Measurements from ENCODE around the gene SEPSECS.

SEPSECS gene

DNA sequence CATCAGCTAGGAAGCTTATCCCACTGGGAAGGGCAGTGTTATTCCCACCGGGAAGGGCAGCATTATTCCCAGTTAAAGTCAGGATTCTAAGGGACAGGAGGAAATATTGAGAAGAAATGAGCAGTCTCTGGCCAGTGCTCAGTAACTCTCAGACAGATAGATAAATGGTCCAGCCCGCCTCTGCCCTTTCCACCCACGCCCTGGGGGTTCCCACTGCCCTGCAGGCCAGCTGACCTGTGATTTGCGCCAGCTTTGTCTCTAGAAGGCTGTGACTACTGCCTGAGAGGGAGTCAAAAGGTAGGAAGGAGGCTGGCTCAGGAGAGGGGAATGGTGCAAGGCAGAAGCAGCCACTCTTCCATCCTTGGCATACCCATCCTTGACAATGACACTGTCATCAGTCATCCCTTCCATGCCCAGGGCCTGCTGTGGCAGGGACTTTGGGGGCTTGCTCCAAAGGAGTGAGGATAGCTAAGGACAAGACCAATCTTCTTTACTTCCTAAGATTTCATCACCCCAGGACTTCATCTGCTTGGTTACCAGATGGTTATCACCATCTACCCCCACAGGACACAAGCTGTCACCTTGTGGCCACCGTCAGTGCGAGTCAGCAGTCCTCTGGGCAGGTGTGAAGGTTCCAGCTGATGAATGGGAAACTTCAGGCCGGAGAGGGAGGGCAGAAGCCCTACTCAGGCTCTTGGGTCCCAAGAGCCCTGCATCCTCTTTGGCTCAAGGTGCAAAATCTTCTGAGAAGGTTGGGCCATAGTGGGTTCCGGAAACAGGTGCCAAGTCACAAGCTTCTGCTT lies 49.5 kb downstream of the SEPSECS start:
- H3K9me3 Mint-ChIP-seq, result no peaks in the 10 kb centered on the region
- no peak overlapping the region for H3K4me3 Mint-ChIP-seq
- peaks cover 1 to 2% of the 10 kb centered on the region in 2 donors for H3K27me3 Mint-ChIP-seq
- peaks cover 8 to 9% of the 10 kb centered on the region in 2 donors for H3K36me3 Mint-ChIP-seq
- H3K27ac Mint-ChIP-seq, result no peak overlapping the region
- DNase-seq, result no peak
- ATAC-seq (replicated peaks), result no peak
- no peaks in the 10 kb centered on the region for H3K4me1 Mint-ChIP-seq

DNA sequence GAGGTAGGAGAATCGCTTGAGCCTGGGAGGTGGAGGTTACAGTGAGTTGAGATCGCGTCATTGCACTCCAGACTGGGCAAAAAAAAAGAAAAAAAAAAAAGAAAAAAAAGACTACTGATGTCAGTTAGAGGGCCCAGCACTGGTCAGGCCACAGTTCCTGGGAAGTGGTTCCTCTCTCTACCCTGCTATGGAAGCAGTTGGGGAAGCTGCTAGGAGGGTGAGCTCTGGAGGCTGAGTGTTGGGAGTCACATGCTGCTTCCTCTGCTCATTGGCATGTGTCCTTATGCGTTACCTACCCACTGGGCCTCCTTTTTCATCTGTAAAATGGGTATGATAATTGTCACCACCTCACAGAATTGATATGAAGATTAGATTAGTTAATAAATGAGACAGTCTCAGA lies 50.7 kb downstream of the SEPSECS start:
- DNase-seq (no peak), ATAC-seq (replicated peaks) (no peak)
- no peak overlapping the region for H3K27ac Mint-ChIP-seq
- peaks cover 8 to 9% of the 10 kb centered on the region in 2 donors for H3K36me3 Mint-ChIP-seq
- H3K9me3 Mint-ChIP-seq, result no peaks in the 10 kb centered on the region
- H3K4me3 Mint-ChIP-seq, result no peak overlapping the region
- H3K27me3 Mint-ChIP-seq, result peaks cover 4 to 5% of the 10 kb centered on the region in 2 donors
- H3K4me1 Mint-ChIP-seq, result no peaks in the 10 kb centered on the region

GRCh38 chr4:25108556-25108955 lies 51.7 kb downstream of the SEPSECS start:
- Mint-ChIP-seq H3K27me3 (peaks cover 4 to 5% of the 10 kb centered on the region in 2 donors), H3K27ac (no peak overlapping the region), H3K4me3 (no peak overlapping the region), H3K36me3 (peaks cover 8 to 9% of the 10 kb centered on the region in 2 donors), H3K9me3 (no peaks in the 10 kb centered on the region), H3K4me1 (no peaks in the 10 kb centered on the region)
- no peak for DNase-seq
- ATAC-seq (replicated peaks), result no peak

- Mint-ChIP-seq H3K9me3 (no peaks in the 10 kb centered on the region), H3K27ac (no peak overlapping the region), H3K4me3 (no peak overlapping the region), H3K27me3 (peaks cover 4 to 5% of the 10 kb centered on the region in 2 donors), H3K4me1 (no peaks in the 10 kb centered on the region), H3K36me3 (peaks cover 8 to 9% of the 10 kb centered on the region in 2 donors)
- no peak for ATAC-seq (replicated peaks)
- no peak for DNase-seq
Measured at GRCh38 chr4:25107827-25108516, 52.3 kb downstream of the SEPSECS start.

GRCh38 chr4:25106363-25107151 lies 53.7 kb downstream of the SEPSECS start:
- no peak for DNase-seq
- H3K4me1 Mint-ChIP-seq, result no peaks in the 10 kb centered on the region
- H3K36me3 Mint-ChIP-seq, result peaks cover 8 to 9% of the 10 kb centered on the region in 2 donors
- no peak overlapping the region for H3K4me3 Mint-ChIP-seq
- ATAC-seq (replicated peaks), result no peak
- H3K9me3 Mint-ChIP-seq, result peaks cover 0 to 3% of the 10 kb centered on the region in 2 donors
- peaks cover 4 to 11% of the 10 kb centered on the region in 2 donors for H3K27me3 Mint-ChIP-seq
- no peak overlapping the region for H3K27ac Mint-ChIP-seq

DNA sequence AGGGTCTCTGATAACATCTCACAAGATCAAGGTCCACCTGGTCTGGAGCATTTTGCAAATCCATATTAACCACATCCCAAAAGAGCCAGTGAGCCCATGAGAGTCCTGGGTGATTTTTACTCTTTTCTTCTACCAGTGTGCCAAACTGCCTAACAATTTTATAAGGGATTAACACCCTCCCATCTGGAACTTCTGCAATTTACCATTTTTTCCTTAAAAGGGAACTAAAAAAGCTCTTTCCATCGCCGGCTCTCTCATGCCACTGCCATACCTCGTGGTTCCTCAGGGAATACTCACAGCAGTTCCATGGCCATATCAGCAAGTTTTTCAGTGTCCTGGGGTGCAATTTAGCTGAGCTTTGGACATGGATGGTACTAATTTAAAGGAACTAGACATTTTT lies 55.7 kb downstream of the SEPSECS start:
- H3K9me3 Mint-ChIP-seq, result peaks cover 5 to 7% of the 10 kb centered on the region in 2 donors
- H3K27me3 Mint-ChIP-seq, result peaks cover 4 to 11% of the 10 kb centered on the region in 2 donors
- no peaks in the 10 kb centered on the region for H3K4me1 Mint-ChIP-seq
- H3K27ac Mint-ChIP-seq, result no peak overlapping the region
- H3K4me3 Mint-ChIP-seq, result no peak overlapping the region
- peaks cover 4 to 6% of the 10 kb centered on the region in 2 donors for H3K36me3 Mint-ChIP-seq
- DNase-seq (no peak), ATAC-seq (replicated peaks) (no peak)

DNA sequence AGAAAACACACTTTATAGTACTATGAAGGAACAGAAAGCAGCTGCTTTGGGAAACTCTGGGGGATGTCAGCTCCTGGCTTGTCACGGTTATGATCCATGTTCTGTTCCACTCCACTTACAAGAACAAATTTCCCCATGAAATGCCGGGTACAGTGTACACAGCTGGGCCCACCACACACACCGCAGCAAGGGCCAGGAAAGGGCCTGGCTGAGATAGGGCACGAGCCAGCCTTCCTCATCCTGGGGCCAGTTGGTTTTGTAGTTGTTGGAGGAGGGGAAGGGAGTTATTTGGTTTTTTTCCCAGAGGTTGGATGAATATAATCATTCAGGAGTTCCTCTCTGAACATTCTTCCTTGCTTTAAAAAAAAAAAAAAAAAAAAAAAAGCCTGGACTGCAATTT lies 56.8 kb downstream of the SEPSECS start:
- Mint-ChIP-seq H3K9me3 (peaks cover 5 to 7% of the 10 kb centered on the region in 2 donors), H3K4me1 (no peaks in the 10 kb centered on the region), H3K27me3 (peaks cover 4 to 11% of the 10 kb centered on the region in 2 donors), H3K27ac (no peak overlapping the region), H3K4me3 (no peak overlapping the region), H3K36me3 (no peaks in the 10 kb centered on the region)
- DNase-seq, result no peak
- ATAC-seq (replicated peaks), result no peak

GRCh38 chr4:25101836-25102235 lies 58.4 kb downstream of the SEPSECS start:
- ATAC-seq (replicated peaks) (no peak), DNase-seq (no peak)
- H3K36me3 Mint-ChIP-seq, result no peaks in the 10 kb centered on the region
- no peak overlapping the region for H3K27ac Mint-ChIP-seq
- no peaks in the 10 kb centered on the region for H3K4me1 Mint-ChIP-seq
- H3K27me3 Mint-ChIP-seq, result peaks cover 9 to 19% of the 10 kb centered on the region in 2 donors
- no peak overlapping the region for H3K4me3 Mint-ChIP-seq
- H3K9me3 Mint-ChIP-seq, result peaks cover 5 to 7% of the 10 kb centered on the region in 2 donors

DNA sequence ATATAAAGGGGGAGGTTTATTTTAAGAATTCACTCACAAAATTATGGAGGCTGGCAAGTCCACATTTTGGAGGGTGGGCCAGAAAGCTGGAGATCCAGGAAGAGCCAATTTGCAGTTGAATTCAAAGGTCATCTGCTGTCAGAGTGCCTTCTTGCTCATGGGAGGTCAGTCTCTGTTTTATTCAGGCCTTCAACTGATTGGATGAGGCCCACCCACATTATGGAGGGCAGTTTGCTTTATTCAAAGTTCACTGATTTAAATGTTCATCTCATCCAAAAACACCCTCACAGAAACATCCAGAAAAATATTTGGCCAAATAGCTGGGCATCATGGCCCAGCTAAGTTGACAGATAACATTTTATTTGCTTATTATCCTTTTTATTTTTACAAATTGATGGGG lies 59.5 kb downstream of the SEPSECS start:
- peaks cover 5 to 7% of the 10 kb centered on the region in 2 donors for H3K9me3 Mint-ChIP-seq
- H3K27ac Mint-ChIP-seq, result no peak overlapping the region
- H3K36me3 Mint-ChIP-seq, result no peaks in the 10 kb centered on the region
- H3K4me3 Mint-ChIP-seq, result no peak overlapping the region
- no peak for DNase-seq
- ATAC-seq (replicated peaks), result no peak
- no peaks in the 10 kb centered on the region for H3K4me1 Mint-ChIP-seq
- H3K27me3 Mint-ChIP-seq, result peaks cover 9 to 19% of the 10 kb centered on the region in 2 donors

DNA sequence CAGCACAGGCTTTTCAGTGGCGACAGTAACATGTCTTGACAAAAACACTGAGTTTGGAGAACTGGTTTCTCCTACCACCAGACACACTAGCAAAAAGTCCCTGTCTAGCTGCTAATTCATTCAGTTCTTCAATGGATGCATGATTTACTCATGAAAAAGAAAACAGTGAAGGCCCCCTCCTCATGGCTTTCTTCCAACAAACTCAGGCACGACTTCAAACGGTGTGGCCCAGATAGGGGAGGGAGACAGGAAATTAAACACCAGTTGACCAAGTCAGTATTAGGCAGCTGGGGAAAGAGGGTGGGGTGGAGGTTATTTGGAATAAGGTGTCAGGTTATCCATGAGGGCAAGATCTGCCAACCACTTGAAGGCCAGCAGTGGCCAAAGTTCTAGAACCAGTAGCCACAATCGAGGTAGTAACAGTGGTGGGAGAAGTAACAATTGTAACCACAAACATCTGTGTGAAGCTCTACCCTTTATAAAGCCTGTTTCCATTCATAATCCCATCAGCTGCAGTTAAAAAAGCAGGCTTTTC lies 60.2 kb downstream of the SEPSECS start:
- no peak overlapping the region for H3K4me3 Mint-ChIP-seq
- no peaks in the 10 kb centered on the region for H3K36me3 Mint-ChIP-seq

DNA sequence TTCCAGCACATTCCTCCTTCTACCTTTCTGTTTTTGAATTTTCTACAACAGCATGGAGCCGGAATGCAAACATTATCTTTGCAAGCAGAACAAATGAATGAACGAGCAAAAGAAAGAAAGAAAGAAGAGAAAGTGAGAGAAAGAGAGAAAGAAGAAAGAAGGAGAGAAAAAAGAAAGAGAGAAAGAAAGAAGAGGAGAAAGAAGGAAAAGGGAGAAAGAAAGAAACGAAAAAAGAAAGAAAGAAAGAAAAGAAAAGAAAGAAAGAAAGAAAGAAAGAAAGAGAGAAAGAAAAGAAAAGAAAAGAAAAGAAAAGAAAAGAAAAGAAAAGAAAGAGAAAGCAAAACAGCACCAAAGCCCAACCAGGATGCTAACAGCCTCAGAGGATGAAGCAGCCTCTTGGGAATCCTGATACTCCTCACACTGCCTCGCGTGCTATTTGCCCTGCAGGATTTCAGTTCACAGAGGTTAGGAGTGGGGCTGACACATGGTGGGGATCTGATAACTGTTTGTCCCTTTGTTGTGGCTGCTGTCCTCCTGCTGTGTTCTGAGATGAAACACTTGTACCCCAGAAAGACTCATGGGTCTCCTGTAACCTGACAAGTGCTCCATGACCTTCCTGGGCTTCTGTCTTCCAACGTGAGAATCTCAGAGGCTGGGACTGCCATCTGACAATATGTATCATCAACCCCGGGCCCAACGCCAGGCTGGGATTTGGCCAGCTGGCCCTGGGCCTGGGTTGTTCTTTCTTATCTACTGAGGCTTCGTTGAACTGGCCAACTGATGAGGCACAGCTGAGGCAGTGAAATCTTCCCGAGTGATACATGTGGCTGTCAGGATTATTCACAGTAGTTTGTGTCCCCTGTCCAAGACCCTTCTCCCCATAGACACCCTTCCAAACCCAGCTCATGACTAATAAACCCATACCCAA lies 61.0 kb downstream of the SEPSECS start:
- DNase-seq, result no peak
- Mint-ChIP-seq H3K27ac (no peak overlapping the region), H3K36me3 (peaks cover 0 to 2% of the 10 kb centered on the region in 2 donors)

More for the DNA sequence above, 60.2 kb downstream of the SEPSECS start:
- ATAC-seq (replicated peaks) (no peak), DNase-seq (no peak)
- Mint-ChIP-seq H3K9me3 (peaks cover 5 to 7% of the 10 kb centered on the region in 2 donors), H3K4me1 (no peaks in the 10 kb centered on the region), H3K27ac (no peak overlapping the region), H3K27me3 (peaks cover 6 to 21% of the 10 kb centered on the region in 2 donors)

GRCh38 chr4:25096981-25097443 lies 63.2 kb downstream of the SEPSECS start:
- no peak for DNase-seq
- H3K27ac Mint-ChIP-seq, result no peak overlapping the region
- H3K36me3 Mint-ChIP-seq, result peaks cover 0 to 13% of the 10 kb centered on the region in 2 donors
- H3K27me3 Mint-ChIP-seq, result peaks cover 11 to 16% of the 10 kb centered on the region in 2 donors
- H3K4me3 Mint-ChIP-seq, result no peak overlapping the region
- no peak for ATAC-seq (replicated peaks)
- H3K4me1 Mint-ChIP-seq, result no peaks in the 10 kb centered on the region
- H3K9me3 Mint-ChIP-seq, result peaks cover 18 to 22% of the 10 kb centered on the region in 2 donors

More for the DNA sequence above, 61.0 kb downstream of the SEPSECS start:
- no peaks in the 10 kb centered on the region for H3K4me1 Mint-ChIP-seq
- ATAC-seq (replicated peaks), result no peak
- no peak overlapping the region for H3K4me3 Mint-ChIP-seq
- peaks cover 8% of the 10 kb centered on the region in 2 donors for H3K9me3 Mint-ChIP-seq
- peaks cover 6 to 21% of the 10 kb centered on the region in 2 donors for H3K27me3 Mint-ChIP-seq
